HG02884 (cell line): ENCODE measurements around the gene COG3.

Source experiments
- ATAC-seq: cut with Tn5 transposase; IDR thresholded peaks from one replicate; pipeline ENCODE4 v1.9.1; 2021; ENCODE audit warnings: mild to moderate bottlenecking, moderate library complexity; ENCODE audit not compliant: unreplicated experiment

COG3 gene

DNA sequence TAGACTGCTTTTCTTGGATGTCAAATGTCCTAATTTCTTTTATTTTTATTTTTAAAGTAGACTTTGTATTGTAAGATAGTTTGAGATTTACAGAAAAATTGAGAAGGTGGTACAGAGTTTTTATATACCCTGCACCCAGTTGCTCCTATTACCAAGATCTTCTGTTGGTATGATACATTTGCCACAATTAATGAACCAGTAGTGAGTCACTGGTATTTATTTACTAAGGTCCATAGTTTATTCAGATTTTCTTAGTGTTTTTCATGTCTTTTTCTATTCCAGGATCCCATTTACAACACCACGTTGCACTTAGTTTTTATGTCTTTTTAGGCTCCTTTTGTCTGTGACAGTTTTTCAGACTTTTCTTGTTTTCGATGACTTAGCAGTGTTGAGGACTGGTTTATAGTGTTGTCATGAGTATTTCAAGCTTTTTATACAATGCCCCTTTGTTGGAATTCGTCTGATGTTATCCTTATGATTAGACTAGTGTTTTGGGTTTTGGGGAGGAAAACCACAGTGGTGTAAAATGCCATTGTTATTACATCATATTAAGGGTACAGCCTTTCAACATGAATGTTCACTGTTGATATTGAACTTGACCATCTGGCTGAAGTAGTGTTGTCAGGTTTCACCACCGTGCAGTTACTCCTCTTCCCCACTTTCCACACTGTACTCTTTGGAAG is 35.9 kb downstream of the COG3 start:
- no peak for ATAC-seq

DNA sequence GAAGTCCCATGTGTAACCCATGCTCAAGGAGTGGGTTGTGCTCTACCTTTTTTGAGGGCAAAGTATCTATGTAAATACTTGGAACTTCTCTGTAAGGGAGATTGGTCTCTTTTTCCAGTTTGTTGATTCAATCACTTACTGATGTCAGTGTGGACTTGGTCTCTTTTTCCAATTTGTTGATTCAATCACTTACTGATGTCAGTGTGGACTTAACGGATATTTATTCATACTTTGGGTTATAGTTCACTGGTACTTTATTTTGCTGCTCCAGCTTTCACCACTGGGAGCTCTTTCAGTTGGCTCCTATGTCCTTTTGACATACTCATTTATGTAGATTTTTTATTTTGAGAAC is 36.4 kb downstream of the COG3 start:
- ATAC-seq = no peak

DNA sequence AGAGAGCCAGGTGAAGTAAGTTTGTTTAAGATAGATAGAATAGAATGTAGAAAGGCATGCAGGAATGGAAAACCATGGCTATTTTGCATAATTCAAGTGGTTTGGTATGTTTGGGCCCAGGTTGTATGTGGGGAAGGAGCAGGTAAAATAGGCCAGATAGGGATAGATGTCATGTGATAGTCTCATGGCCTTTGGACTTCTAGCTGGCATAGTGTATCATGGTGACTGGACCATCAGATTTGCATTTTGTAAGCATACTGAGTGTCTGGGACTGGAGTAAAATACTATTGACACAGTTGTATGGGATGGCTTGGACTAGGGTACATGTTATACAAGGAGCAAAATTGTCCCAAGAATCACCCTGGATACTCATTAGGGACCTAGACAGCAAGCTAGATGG is 38.9 kb downstream of the COG3 start:
- ATAC-seq = no peak

DNA sequence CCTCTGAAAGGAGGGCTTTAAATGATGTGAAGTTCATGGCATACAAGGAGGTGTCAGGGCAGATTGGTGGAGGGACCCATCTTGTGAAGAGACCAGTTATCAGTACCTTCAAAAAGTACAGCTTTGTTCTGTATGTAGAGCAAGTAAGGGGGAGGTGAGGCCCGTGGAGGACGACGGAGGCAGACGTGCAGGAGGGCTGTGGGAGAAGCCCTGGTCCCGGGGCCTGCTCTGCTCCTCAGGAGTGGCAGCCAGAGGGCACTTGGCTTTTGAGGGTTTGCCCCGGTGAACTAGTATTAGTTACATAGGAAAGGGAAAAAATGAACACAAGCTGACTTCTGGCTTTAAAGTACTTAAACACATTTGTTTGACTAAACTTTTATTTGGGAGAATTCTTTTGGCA is 42.1 kb downstream of the COG3 start:
- ATAC-seq = no peak

DNA sequence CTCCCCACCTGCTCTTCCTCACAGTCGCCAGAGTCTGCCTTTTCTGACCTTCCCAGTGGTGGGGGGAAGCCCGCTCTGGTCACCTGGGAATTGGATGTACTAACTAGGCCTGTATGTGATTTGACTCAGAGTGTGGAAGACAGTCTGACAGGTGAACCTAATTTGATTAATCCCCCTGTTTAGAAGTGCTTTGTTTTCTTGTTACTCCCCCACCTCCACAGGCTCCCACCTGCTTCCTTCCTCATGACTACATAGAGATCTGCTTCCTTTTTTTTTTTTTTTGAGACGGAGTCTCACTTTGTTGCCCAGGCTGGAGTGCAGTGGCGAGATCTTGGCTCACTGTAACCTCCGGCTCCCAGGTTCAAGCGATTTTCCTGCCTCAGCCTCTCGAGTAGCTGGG is 44.0 kb downstream of the COG3 start:
- ATAC-seq = no peak

DNA sequence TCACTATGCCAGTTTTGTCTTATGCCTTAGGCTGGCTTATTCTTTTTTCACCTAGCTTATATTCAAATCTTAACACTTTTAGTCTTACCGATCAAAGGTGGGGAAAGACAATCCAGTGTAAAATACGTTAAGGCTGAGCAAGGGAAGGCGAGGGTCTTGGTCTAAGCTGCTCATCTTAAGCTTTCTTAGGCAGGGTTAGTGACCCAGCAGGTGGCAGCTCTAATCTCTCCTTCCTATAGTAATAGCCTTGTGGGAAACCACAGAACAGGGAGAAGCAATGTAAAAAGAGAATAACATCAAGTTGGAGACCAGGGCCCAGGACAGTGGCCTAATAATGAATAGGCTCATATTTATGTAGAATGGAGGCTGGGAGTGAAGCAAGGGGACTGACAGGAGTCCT is 45.9 kb downstream of the COG3 start:
- ATAC-seq = no peak

DNA sequence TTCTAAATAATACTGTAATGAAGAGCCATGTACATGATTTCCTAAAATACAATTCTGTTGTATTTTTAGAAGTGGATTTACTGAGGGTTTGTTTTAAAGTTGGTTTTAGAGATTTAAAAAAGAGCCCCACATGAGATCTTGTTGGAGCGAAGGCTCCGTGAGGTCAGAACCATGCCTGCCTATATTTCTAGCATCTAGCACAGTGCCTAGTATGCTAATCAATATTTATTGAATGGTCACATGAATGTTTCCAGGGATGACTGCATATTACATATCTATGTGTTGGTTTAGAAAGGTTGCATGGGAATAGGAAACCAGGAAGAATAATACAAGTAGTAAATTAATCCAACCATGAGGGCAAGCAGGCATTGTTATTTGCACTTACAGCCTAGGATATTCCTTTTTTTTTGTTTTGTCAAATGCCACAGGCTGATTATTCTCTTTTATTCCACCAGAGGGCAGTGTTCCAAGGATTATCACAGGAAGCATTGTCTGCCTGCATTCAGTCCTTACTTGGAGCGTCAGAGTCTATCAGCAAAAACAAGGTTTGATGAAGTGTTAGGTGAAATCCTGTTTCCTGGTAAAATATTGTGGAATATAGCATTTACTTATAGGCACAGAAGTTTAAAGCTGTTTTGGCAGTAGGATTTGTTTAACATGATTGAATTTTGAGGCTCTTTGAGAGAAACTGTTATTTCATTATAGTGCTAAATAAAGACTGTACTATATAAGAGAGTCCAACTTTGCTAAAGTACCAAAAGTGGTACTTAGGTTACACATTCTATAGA is 46.8 kb downstream of the COG3 start:
- no peak for ATAC-seq

DNA sequence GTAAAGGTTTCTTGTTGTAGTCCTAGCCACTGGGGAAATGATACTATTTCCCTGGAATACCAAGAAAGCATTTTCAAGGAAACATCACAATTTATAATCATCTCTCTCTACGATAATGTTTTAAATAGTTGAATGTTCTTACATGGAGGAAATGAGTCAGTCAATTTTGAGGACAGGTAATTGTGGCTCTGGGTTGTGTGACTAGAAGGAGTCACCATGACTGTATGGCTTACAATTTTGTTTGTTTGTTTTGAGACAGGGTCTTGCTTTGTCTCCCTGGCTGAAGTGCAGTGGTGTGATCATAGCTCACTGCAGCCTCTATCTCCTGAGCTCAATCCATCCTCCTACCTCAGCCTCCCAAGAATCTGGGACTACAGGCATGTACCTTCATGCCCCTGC is 47.4 kb downstream of the COG3 start:
- ATAC-seq = no peak

DNA sequence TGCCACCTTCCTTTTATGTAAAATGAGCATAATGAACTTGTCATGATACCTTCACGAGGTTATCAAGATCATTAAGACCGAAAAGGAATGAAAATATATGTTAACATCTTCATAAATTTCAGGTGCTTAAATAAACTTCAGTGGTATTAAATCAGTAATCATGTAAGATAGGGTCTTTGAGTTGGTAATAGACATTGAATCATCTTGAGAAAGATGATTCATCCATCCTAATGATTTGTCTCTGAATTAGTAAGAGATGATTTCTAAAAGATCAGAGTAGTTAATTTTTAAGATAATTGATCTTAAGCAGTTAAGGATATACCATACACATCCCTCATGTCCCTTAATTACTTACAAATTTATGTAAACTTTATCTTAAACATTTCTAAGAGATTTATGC is 52.0 kb downstream of the COG3 start:
- no peak for ATAC-seq

DNA sequence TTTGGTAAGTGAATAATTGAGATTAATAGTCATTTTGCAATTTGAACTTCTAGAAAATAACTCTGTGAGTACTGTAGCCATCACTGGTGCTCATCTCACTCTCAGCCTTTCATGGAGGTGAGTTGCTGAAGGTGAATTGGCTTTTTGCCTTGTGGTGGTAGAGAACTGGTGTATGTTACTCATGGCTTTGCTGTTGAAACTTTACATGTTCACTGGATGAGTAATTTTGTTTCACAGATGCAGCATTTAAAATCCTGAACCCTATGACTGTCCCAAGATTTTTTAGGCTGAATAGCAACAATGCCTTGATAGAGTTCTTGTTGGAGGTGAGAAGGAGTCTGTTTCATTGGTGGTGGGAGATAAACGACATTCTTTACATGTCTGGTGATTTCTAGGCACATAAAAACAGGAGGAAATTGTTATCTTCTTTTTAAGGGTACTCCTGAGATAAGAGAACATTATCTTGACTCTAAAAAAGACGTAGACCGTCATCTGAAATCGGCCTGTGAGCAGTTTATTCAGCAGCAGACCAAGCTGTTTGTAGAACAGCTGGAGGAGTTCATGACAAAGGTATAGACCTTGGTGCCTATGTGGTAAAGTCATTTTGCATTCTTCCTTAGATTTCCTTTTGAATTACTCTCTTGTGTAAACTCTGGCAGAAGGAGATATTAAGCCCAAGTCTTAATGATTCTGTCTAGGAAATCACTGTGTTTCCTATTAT is 53.9 kb downstream of the COG3 start:
- ATAC-seq = no peak

DNA sequence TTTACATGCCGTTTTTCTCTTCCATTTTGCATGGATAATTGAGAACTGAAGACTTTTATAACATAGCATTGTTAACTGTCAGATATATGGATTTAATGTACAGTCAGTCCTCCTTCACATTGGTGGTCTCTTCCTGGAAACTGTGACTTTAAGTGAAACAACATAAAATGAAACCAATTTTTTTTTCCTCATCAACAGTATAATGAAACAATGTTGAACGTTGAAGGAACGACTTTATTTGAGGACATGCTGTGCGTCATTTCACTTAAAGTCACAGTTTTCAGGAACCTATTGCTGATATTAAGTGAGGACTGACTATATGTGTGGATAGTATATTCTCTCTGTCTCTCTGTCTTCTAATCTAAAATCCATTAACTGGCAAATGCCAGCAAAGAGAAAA is 54.8 kb downstream of the COG3 start:
- no peak for ATAC-seq

DNA sequence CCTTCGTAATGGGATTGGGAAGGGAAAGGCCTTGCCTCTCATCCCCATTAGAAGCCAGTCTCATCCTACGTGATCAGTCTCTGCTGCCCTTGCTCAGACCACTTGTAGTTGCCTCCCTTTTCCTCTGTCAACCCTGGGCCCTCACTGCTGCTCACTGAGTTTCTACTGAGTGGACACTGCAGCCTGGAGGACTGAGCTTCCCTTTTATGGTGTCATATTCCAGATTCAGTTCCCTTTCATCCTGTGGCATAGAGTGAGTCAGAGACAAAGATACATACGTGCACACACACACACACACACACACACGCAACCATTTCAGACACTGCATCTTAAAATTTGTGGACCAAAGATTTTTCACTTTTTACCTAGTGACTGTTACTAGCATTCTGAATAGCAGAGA is 56.6 kb downstream of the COG3 start:
- no peak for ATAC-seq

DNA sequence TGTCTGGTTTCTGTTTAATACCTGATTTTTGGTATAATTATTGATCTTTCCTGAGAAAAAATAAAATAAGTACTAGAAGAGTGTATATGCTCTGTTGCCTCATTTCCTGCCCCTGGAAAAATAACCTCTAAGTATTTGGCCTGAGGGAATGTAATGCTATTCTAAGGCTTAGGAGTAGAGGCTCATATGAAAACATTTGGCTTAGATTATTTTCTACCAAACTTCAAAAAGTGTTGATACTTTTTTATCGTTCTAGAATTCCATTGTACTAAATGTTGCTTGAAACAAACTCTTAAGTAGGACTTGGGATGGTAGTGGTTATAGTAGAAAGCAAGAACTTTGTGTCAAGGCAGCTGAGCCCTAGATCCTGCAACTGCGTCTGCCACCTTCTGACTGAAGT is 57.8 kb downstream of the COG3 start:
- ATAC-seq = no peak

DNA sequence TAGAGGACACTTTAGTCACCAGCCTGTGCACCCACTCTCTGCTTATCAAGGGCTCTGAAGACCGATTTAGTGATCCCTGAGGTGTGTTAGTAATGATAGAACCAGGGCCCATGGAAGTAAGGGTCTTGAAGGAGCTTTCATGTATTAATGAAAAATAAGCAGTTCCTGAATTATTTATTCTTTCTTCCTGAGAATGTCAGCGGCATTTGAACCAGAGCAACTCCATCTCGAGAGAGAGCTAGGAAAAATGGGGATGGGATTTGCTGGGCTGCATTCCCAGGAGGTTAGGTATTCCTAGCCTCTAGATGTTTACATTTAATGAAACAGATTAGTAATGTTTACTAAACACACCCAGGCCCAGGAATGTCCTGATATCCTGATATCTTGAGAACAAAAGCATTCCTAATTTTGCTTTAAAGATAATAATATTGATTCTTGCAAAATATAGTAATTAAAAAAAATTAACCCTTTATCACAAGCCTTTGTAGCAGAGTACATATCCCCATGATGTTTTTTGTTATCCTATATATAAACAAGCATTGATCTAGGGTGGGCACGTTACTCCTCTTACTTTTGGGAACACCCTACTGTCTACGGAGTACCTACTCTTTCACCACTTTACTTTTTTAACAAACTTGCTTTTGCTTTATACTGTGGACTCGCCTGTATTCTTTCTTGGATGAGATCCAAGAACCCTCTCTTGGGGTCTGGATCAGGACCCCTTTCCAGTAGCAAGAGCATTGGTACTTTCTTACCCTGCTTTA is 63.1 kb downstream of the COG3 start:
- no peak for ATAC-seq

DNA sequence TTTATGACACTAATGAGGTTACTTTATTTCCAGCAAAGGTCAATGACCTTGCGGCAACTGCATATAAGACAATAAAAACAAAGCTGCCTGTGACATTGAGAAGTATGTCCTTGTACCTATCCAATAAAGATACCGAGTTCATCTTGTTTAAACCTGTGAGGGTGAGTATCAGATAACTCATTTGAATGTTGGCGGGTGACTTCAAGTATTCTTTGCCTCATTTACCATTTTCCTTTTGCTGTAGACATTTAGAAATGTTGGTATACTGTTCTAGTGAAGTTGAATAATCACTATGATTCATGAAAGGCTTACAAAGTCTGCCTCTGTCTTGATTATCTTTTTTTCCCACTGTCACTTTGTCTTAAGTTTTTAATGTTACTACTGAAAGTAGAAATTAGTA is 65.0 kb downstream of the COG3 start:
- no peak for ATAC-seq

DNA sequence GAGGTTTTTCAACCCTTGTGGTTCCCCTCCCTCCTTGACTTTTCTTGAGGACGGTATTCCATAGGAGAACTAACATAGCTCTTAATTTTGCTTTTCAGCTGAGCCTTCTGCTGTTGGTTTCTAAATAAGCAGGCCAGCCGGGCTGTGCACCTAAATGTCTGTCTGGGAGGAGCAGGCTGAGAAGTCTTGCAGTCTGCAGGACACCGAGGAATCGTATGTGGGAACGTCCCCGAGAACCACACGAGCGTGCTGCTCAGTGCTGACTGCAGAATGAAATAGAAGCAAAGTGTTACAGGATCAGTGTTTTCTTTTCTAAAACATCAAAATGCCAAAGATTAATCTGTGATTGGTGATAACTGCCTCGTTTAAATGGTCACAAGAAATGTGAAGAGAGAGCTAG is 69.9 kb downstream of the COG3 start:
- no peak for ATAC-seq

DNA sequence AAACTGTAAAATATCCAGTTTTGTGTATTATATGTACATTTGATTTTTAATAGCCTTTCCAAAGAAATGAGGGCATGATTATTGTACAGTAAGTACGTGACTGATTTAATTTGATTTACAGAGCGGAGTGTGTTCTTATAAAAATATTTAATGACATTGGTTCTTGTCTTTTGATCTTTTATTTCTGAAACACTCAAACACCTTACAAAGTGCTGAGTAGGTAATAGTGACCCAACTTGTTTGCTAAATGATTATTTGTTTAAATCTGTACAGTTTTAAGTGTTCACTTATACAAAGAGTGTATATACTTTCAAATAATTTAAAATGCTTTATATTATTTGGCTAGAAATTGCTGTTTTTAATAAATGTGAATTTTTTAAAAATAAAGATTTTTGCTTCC is 71.5 kb downstream of the COG3 start:
- ATAC-seq = no peak

DNA sequence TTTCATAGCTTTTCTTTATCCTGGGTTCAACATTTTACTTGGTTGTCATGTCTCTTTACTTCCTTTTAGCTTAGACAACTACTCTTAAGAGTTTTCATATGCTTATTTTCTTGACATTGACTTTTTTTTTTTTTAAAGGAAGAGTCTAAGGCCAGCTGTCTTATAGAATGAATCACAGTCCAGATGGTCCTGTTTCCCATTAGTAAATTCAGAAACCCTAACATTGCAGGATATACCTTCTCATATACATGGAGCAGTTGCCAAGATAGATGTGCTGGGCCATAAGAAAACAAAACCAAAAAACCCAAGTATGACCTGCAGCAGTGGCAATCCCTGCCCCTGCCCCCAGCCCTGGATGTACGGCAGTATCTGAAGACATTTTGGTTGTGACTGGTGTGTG is 72.8 kb downstream of the COG3 start:
- no peak for ATAC-seq

DNA sequence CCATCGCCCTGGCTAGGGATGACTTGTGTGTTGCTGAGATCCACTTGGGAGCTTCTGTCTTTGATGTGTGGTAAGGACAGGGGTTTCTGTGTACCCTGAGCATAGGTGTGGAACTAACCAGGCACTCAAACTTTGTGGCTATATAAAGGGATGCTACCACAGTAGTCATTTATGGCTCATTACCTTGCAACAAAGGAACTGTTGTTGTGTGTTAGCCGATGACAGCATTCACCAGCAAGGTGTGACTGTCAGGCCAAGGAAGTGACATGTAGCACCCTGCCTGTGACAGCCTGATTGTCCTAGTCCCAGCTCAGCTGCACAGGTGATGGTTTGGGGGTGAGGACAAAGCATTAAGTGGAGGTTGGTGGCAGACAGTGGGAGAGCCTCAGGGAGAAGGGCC is 73.6 kb downstream of the COG3 start:
- no peak for ATAC-seq

DNA sequence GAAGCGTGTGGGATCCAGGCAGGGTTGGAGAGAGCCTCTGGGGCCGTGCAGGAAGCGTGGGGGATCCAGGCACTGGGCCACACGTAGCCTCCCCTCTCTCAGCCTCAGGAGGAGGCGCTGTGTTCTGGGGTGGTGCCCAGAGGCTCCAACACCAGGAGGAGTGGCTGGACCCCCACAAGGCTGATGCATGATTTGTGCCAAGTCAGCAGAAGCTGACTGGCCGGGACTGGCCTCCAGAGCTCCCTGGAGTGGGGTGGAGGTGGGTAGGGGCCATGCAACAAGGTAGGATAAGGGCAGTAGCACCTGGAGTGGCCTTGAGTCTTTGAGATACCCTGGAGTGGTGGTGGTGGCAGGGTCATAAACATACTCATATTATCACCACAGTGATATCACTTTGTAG is 75.5 kb downstream of the COG3 start:
- no peak for ATAC-seq

DNA sequence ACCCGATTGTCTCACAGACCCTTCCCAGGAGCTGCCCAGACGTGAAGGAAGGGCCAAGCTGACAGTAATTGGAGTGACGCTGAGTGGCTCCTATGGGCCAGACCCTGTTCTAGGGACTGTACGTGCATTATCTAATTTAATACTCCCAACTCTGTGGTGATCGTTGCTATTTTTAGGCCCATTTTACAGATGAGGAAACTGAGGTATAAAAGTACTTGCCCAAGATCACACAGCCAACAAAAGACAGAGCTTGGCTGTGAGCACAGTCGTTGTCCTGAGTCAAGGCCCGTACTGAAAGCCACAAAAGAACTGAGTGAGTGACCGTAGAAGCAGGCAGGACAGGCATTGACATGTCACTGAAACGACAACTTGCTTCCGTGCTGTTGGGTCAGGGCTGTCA is 76.1 kb downstream of the COG3 start:
- no peak for ATAC-seq

DNA sequence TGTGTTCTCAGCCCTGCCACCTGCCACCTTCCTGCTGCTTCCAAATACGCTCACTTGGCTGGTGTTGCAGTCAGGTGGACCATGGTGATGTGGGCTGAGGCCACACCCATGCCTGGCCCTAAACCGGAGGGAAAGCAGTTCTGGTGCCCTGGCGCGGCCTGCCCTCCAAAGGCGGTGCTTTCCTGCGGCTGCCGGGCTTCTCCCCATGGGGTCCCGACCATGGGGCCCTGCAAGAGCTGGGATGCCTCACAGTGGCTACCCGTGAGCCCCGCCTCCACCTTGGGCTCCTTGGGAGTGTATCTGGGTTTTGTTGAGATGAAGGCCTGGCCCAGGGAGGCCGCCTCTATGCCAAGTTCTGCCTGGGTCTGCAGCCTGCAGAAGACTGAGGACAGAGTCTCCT is 77.1 kb downstream of the COG3 start:
- ATAC-seq = no peak
